Mammary epithelial cell (primary cell): ENCODE results near the gene EFHD2.

Source experiments
- CTCF ChIP-seq, 2 donors: IDR thresholded peaks in 1 of 2; conservative IDR thresholded peaks in 1 of 2; 2 replicates each; pipeline ENCODE4 v1.5.1; 2011 to 2012; ENCODE audit warnings: inconsistent platforms in 2 of 2, low read length in 2 of 2, mild to moderate bottlenecking in 2 of 2, control low read depth in 1 of 2, low read depth in 1 of 2; ENCODE audit not compliant: insufficient read depth in 1 of 2; ENCODE audit errors: extremely low read depth in 1 of 2
- EZH2 ChIP-seq: IDR thresholded peaks from 2 replicates; pipeline ENCODE4 v1.6.1; 2012; ENCODE audit warnings: low read length, inconsistent platforms, borderline replicate concordance

GRCh38 chr1:15439325-15439724, 29.6 kb downstream of the EFHD2 start:
- TF ChIP-seq CTCF (conservative IDR thresholded peaks at IDR 0.05 in 1 of 2, IDR thresholded peaks at IDR 0.05 in 1 of 2; ENCODE audit: extremely low read depth in 1 of 2, insufficient read depth in 1 of 2, low read depth in 1 of 2, low read length in 2 of 2) = no peak
- TF ChIP-seq EZH2 = no peak
